Subcutaneous adipose tissue (tissue), 4 donors: ENCODE results near the gene SPAG16. TPM values are rescaled to one million over a fixed set of nuclear protein-coding genes. Genes with fewer than 3 reads are reported as not detected.

ENCODE experiments used
- CTCF ChIP-seq: fragments of 450-650 bp; IDR thresholded peaks from one replicate; pipeline ENCODE4 v1.5.1; 2016; ENCODE audit warnings: low read depth, mild to moderate bottlenecking, control low read depth, antibody characterized with exemption, moderate library complexity
- small RNA-seq: library from RNA; depleted of rRNA; stranded (forward); fragments of <200 nt; gene quantifications from one replicate; pipeline ENCODE3, GENCODE V24; 2016
- total RNA-seq, 4 donors: library from RNA; depleted of rRNA; stranded (reverse); fragments of >200 nt; gene quantifications; one replicate each; pipeline ENCODE4 v1.1.0, GENCODE V29; 2016

The SPAG16 gene
- total RNA-seq, 4 donors from 2014 or later, result 11.2 to 27.2 (median 18.2) TPM

- no peak for TF ChIP-seq CTCF
Observed at GRCh38 chr2:214436470-214436869, 1152.2 kb downstream of the SPAG16 start.

- no peak for TF ChIP-seq CTCF
Observed at GRCh38 chr2:214450118-214450894, 1166.0 kb downstream of the SPAG16 start.

GRCh38 chr2:214451516-214452275, 1167.4 kb downstream of the SPAG16 start:
- TF ChIP-seq CTCF, result no peak

Small RNAs within 50 kb of the gene (small RNA-seq; reads per million reads assigned to genes)
- not detected for gene MIR4438

Other genes with a start within 250 kb of the SPAG16 start
- gene IKZF2, start 132.9 kb upstream of the SPAG16 start, total RNA-seq, result 10 to 100 TPM; 14.5 to 33.3 (median 15.7) TPM